GM13976 (cell line): Measurements from ENCODE around the gene OR8B2.

Experiments
- DNase-seq: peaks from one replicate; pipeline ENCODE4 v3.0.0; 2012; ENCODE audit warnings: low spot score
- CTCF ChIP-seq: IDR thresholded peaks from 2 replicates; pipeline ENCODE4 v1.5.1; 2012; ENCODE audit warnings: borderline replicate concordance, mild to moderate bottlenecking; ENCODE audit not compliant: insufficient read depth; ENCODE audit errors: extremely low read depth, missing control alignments, control extremely low read depth
- in situ Hi-C: fragments of 300-500 bp; cut with MboI; formaldehyde crosslinking; loops from one replicate; pipeline ENCODE4 v1.12.0; 2022; ENCODE audit warnings: low sequenced_read_pairs, mixed read lengths, inconsistent platforms; ENCODE audit not compliant: unreplicated experiment

OR8B2 gene, protein sequence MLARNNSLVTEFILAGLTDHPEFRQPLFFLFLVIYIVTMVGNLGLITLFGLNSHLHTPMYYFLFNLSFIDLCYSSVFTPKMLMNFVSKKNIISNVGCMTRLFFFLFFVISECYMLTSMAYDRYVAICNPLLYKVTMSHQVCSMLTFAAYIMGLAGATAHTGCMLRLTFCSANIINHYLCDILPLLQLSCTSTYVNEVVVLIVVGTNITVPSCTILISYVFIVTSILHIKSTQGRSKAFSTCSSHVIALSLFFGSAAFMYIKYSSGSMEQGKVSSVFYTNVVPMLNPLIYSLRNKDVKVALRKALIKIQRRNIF

DNA sequence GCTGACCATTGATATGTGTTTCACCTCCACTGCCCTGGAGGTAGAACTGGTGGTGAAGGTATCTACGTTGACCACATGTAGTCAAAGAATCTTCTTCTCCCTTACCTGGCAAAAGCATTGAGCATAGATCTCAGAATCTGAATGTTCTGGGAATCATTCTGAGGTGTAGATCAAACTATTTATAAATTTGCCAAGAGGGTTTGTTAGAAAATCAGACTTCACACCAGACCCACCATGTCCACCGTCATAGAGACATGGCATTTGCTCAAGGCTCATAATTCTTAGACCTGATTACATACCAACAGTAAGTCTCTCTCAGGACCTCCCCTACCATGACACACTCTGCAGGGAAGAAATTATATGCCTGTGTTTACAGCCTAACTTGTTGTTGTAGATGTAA is at the start of gene OR8B2:
Gene OR8B2, minus strand, starts transcription at position 101 of the 400 bp plus-strand sequence. CDS start 1,156 bp downstream, outside the sequence.
- DNase-seq, result no peak
- in situ Hi-C loops, result no loop called here
- no peak for TF ChIP-seq CTCF

DNA sequence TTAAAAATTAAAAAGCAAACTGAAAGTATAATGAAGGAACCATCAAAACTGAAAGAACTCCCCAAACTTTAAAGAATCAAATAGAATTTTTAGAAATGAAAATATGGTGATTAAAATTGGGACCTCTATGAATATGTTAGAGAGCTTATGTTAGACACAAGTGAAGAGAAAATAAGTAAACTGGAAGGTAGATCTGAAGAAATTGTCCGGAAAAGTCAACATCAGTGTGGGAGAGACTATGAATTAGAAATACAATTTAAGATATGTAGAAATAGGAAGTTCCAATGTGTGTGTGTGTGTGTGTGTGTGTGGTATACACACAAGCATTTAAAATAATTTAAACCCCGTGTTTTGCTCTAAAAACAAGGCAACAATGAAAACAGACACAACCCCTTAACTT is 45.3 kb upstream of the OR8B2 start:
- DNase-seq, result no peak
- TF ChIP-seq CTCF, result no peak
- in situ Hi-C loops, result no loop called here

DNA sequence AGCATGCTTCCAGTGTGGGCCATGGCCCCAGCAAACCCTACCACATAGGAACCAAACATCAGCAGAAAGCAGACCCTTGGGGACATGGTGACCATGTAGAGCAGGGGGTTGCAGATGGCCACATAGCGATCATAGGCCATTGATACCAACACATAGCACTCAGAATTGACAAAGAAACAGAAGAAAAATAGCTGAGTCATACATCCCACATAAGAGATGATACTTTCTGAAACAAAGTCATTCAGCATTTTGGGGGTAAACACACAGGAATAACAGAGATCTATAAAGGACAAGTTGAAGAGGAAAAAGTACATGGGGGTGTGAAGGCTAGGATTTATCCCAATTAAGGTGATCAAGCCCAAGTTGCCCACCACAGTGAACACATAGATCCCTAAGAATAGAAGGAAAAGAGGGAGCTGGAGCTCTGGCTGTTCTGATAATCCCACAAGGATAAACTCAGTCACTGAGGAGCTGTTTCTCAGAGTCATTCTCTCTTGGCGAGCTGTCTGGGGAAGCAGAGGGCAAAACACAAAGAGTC is 40.2 kb upstream of the OR8B2 start, which contains the start of gene OR8B4:
Gene OR8B4, minus strand, starts transcription at position 488 of the 538 bp plus-strand sequence. Its CDS starts 0 bp downstream, at position 488.
- TF ChIP-seq CTCF, result no peak
- DNase-seq, result no peak
- in situ Hi-C loops, result loop anchor here (25.0 kb wide), 1 partner anchor 163 kb away; no protein-coding TSS in a partner anchor

- TF ChIP-seq CTCF, result no peak
- in situ Hi-C loops, result loop anchor here (25.0 kb wide), 1 partner anchor 166 kb away; no protein-coding TSS in a partner anchor
- no peak for DNase-seq
These were observed 36.7 kb upstream of the OR8B2 start for GRCh38 chr11:124421043-124421442.

GRCh38 chr11:124415356-124415923 is 31.1 kb upstream of the OR8B2 start:
- peak; percentile 21 for DNase-seq
- in situ Hi-C loops, result loop anchor here (25.0 kb wide), 1 partner anchor 172 kb away; no protein-coding TSS in a partner anchor
- TF ChIP-seq CTCF, result no peak

DNA sequence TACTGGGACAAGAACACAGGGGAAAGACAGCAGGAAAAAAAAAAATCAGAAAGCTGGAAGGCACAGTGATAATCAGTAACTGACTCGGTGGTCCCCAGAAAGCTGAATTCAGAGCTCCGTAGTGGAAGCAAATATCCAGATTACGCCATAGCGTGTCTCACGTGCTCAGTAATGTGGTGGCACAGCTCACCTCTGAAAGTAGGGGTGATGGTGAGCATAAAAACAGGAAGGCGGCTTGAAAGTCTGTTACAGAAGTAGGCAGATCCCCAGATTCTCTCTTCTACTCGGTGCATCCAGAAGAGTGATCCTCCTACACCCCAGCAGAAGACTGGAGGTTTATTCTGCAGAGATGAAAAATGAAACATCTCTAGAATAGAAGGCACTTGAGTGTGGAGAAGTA is 25.6 kb upstream of the OR8B2 start:
- in situ Hi-C loops, result loop anchor here (25.0 kb wide), 1 partner anchor 177 kb away; no protein-coding TSS in a partner anchor
- TF ChIP-seq CTCF, result no peak
- DNase-seq, result no peak
